NCI-H187 (cell line): Measurements from ENCODE around the gene BPIFB1.

Experiments
- DNase-seq, 2 experiments: peaks; one replicate each; lab custom pipeline; 2025; lab: John Stamatoyannopoulos, UW

Gene BPIFB1

GRCh38 chr20:33325350-33325749, 42.3 kb downstream of the BPIFB1 start:
- DNase-seq = no peak

- DNase-seq = no peak
These were observed 45.4 kb downstream of the BPIFB1 start for GRCh38 chr20:33328157-33329137.

GRCh38 chr20:33332905-33333456, 50.0 kb downstream of the BPIFB1 start:
- DNase-seq = no peak

- no peak for DNase-seq
These were observed 50.6 kb downstream of the BPIFB1 start for GRCh38 chr20:33333616-33334015.

GRCh38 chr20:33334111-33334510, 51.1 kb downstream of the BPIFB1 start:
- DNase-seq = no peak

GRCh38 chr20:33336375-33336774, 53.4 kb downstream of the BPIFB1 start:
- no peak for DNase-seq

- DNase-seq = no peak
These were observed 54.1 kb downstream of the BPIFB1 start for GRCh38 chr20:33337119-33337518.

GRCh38 chr20:33337531-33338165, 54.6 kb downstream of the BPIFB1 start:
- DNase-seq = no peak

GRCh38 chr20:33338467-33339258, 55.6 kb downstream of the BPIFB1 start:
- no peak for DNase-seq

GRCh38 chr20:33339515-33340058, 56.6 kb downstream of the BPIFB1 start:
- DNase-seq = no peak

- no peak for DNase-seq
These were observed 60.5 kb downstream of the BPIFB1 start for GRCh38 chr20:33343521-33343920.

- DNase-seq = no peak
These were observed 62.3 kb downstream of the BPIFB1 start for GRCh38 chr20:33345342-33345741.

- no peak for DNase-seq
These were observed 65.3 kb downstream of the BPIFB1 start for GRCh38 chr20:33348136-33348937.

- DNase-seq = no peak
These were observed 66.5 kb downstream of the BPIFB1 start for GRCh38 chr20:33349493-33349892.

- no peak for DNase-seq
These were observed 68.7 kb downstream of the BPIFB1 start for GRCh38 chr20:33351696-33352095.

GRCh38 chr20:33352258-33353012, 69.4 kb downstream of the BPIFB1 start:
- no peak for DNase-seq

GRCh38 chr20:33353013-33353402, 70.0 kb downstream of the BPIFB1 start:
- no peak for DNase-seq
